ENCODE results near the gene ZNF526.

The ZNF526 gene

GRCh38 chr19:42219812-42220750 lies at the start of gene ZNF526:
ZNF526 (plus strand) TSS chr19:42220312; CDS start chr19:42224404, 4,092 bp downstream.
- DNase-seq (ENCODE audit: low read depth): peak; percentile 96
- TF ChIP-seq POLR2A (IDR thresholded peaks at IDR 0.05; ENCODE audit: extremely low read depth, insufficient read length): peak; percentile 64
- TF ChIP-seq MAX (IDR thresholded peaks at IDR 0.05; ENCODE audit: low read depth, low read length): peak; percentile 77
- TF ChIP-seq MYC (IDR thresholded peaks at IDR 0.05; ENCODE audit: low read depth, low read length): peak; percentile 35; the same call in 1 of the 2 replicates
- no peak for TF ChIP-seq CTCF (IDR thresholded peaks at IDR 0.05; ENCODE audit: low read depth, low read length)

GRCh38 chr19:42170715-42171114 lies 49.4 kb upstream of the ZNF526 start:
- DNase-seq (ENCODE audit: low read depth): no peak

More at GRCh38 chr19:42219812-42220750, at the start of gene ZNF526:
- peak within 1 kb of the TSS; percentile 95 for H3K4me3 ChIP-seq (ENCODE audit: low read depth, low read length)

GRCh38 chr19:42172261-42172660 lies 47.9 kb upstream of the ZNF526 start:
- DNase-seq (ENCODE audit: low read depth): no peak
- TF ChIP-seq POLR2A (IDR thresholded peaks at IDR 0.05; ENCODE audit: extremely low read depth, insufficient read length) (no peak), MYC (IDR thresholded peaks at IDR 0.05; ENCODE audit: low read depth, low read length) (no peak), CTCF (IDR thresholded peaks at IDR 0.05; ENCODE audit: low read depth, low read length) (no peak), MAX (IDR thresholded peaks at IDR 0.05; ENCODE audit: low read depth, low read length) (no peak)
- H3K4me3 ChIP-seq (ENCODE audit: low read depth, low read length): no peak overlapping the region

More at GRCh38 chr19:42170715-42171114, 49.4 kb upstream of the ZNF526 start:
- no peak overlapping the region for H3K4me3 ChIP-seq (ENCODE audit: low read depth, low read length)
- TF ChIP-seq MYC (IDR thresholded peaks at IDR 0.05; ENCODE audit: low read depth, low read length) (no peak), CTCF (IDR thresholded peaks at IDR 0.05; ENCODE audit: low read depth, low read length) (no peak), POLR2A (IDR thresholded peaks at IDR 0.05; ENCODE audit: extremely low read depth, insufficient read length) (no peak), MAX (IDR thresholded peaks at IDR 0.05; ENCODE audit: low read depth, low read length) (no peak)

- DNase-seq (ENCODE audit: low read depth): no peak
- TF ChIP-seq POLR2A (IDR thresholded peaks at IDR 0.05; ENCODE audit: extremely low read depth, insufficient read length): no peak
- TF ChIP-seq MYC (IDR thresholded peaks at IDR 0.05; ENCODE audit: low read depth, low read length): no peak
- TF ChIP-seq MAX (IDR thresholded peaks at IDR 0.05; ENCODE audit: low read depth, low read length): no peak
- no peak for TF ChIP-seq CTCF (IDR thresholded peaks at IDR 0.05; ENCODE audit: low read depth, low read length)
- no peak overlapping the region for H3K4me3 ChIP-seq (ENCODE audit: low read depth, low read length)
Observed at GRCh38 chr19:42173695-42174094, 46.4 kb upstream of the ZNF526 start.

- H3K4me3 ChIP-seq (ENCODE audit: low read depth, low read length): no peak overlapping the region
- TF ChIP-seq POLR2A (IDR thresholded peaks at IDR 0.05; ENCODE audit: extremely low read depth, insufficient read length) (no peak), MYC (IDR thresholded peaks at IDR 0.05; ENCODE audit: low read depth, low read length) (no peak), CTCF (IDR thresholded peaks at IDR 0.05; ENCODE audit: low read depth, low read length) (no peak), MAX (IDR thresholded peaks at IDR 0.05; ENCODE audit: low read depth, low read length) (no peak)
- no peak for DNase-seq (ENCODE audit: low read depth)
Observed at GRCh38 chr19:42174188-42174587, 45.9 kb upstream of the ZNF526 start.

Data from NB4 (cell line).